ENCODE measurements around the gene GRAMD4.
"Not testable (repeated sequence)": the region's sequence is repeated elsewhere in the genome, so short reads cannot be mapped to it uniquely, and the experiment has no call there.

DNA sequence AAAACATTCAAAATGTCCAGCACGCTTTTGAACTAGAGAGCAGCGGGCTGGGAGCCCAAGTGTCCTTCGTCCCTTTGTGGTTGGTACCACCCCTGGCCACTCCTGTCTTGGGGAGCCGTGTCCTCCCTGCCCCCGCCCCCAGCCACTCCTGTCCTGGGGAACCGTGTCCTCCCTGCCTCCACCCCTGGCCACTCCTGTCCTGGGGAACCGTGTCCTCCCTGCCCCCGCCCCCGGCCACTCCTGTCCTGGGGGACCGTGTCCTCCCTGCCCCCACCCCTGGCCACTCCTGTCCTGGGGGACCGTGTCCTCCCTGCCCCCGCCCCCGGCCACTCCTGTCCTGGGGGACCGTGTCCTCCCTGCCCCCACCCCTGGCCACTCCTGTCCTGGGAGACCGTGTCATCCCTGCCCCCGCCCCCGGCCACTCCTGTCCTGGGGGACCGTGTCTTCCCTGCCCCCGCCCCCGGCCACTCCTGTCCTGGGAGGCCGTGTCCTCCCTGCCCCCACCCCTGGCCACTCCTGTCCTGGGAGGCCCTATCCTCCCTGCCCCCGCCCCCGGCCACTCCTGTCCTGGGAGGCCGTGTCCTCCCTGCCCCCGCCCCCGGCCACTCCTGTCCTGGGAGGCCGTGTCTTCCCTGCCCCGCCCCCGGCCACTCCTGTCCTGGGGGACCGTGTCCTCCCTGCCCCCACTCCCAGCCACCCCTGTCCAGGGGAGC, 14.9 kb downstream of the GRAMD4 start:
- TF ChIP-seq, protein P1, sequence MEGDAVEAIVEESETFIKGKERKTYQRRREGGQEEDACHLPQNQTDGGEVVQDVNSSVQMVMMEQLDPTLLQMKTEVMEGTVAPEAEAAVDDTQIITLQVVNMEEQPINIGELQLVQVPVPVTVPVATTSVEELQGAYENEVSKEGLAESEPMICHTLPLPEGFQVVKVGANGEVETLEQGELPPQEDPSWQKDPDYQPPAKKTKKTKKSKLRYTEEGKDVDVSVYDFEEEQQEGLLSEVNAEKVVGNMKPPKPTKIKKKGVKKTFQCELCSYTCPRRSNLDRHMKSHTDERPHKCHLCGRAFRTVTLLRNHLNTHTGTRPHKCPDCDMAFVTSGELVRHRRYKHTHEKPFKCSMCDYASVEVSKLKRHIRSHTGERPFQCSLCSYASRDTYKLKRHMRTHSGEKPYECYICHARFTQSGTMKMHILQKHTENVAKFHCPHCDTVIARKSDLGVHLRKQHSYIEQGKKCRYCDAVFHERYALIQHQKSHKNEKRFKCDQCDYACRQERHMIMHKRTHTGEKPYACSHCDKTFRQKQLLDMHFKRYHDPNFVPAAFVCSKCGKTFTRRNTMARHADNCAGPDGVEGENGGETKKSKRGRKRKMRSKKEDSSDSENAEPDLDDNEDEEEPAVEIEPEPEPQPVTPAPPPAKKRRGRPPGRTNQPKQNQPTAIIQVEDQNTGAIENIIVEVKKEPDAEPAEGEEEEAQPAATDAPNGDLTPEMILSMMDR (IDR thresholded peaks at IDR 0.05; ENCODE audit: low read depth, low read length, poor library complexity, severe bottlenecking) = not testable (repeated sequence)
- TF ChIP-seq EZH2phosphoT487 (IDR thresholded peaks at IDR 0.05; ENCODE audit: borderline replicate concordance, low read length) = not testable (repeated sequence)
